GM12878 (cell line): ENCODE results near the gene RASSF4. TPM values are rescaled to one million over a fixed set of nuclear protein-coding genes. Genes with fewer than 3 reads are reported as not detected.

Experiments
- ATAC-seq: fragments of 200-7000 bp; cut with Tn5 transposase; 3 replicates; pipeline ENCODE4 v1.9.1; 2020; ENCODE audit warnings: mild to moderate bottlenecking, moderate library complexity
- BruUV-seq: library from RNA; stranded (reverse); fragments of 400-500 nt; replicated peaks from 2 replicates; lab custom pipeline; 2021; lab: Mats Ljungman, UMichigan
- CTCF ChIA-PET: fragments of 300-600 bp; sonication (Branson Sonifier 250); formaldehyde crosslinking; extraction: SDS; loops from one replicate; lab custom pipeline; 2021; ENCODE audit warnings: inconsistent platforms; lab: Yijun Ruan, JAX
- POLR2A ChIA-PET: fragments of 350-600 bp; formaldehyde crosslinking; extraction: SDS; loops from one replicate; lab custom pipeline; 2021; ENCODE audit warnings: inconsistent platforms; lab: Charles Lee
- RAD21 ChIA-PET: fragments of 300-600 bp; sonication (Branson Sonifier 250); formaldehyde crosslinking; loops from one replicate; lab custom pipeline; 2023; ENCODE audit warnings: antibody characterized with exemption; ENCODE audit not compliant: unreplicated experiment; lab: Charles Lee
- SMC1A ChIA-PET: fragments of 300-600 bp; sonication (Branson Sonifier 250); formaldehyde crosslinking; loops from one replicate; lab custom pipeline; 2023; ENCODE audit not compliant: unreplicated experiment, uncharacterized antibody; lab: Charles Lee
- DNase-seq: peaks from one replicate; pipeline ENCODE4 v3.0.0-alpha.2; 2011; ENCODE audit warnings: low read depth, low spot score
- FAIRE-seq: peaks from 3 replicates; lab custom pipeline; 2011; peaks lifted over from hg19 to GRCh38; lab: Jason Lieb, UNC
- H2AFZ ChIP-seq: 2 replicates; pipeline ENCODE4 v1.6.0; 2011; ENCODE audit warnings: low read depth, low read length, control low read depth; ENCODE audit not compliant: control insufficient read depth
- H3K27ac ChIP-seq: 2 replicates; pipeline ENCODE4 v1.5.1; 2011; ENCODE audit warnings: control low read depth; ENCODE audit not compliant: control insufficient read depth, insufficient read depth
- H3K27me3 ChIP-seq, 2 experiments: replicated peaks in 1 of 2; 2 replicates each; pipeline versions ENCODE4 v1.6.0 to v1.6.1; 2011; ENCODE audit warnings: low read length in 1 of 2; ENCODE audit not compliant: control insufficient read depth in 2 of 2, insufficient read depth in 2 of 2
- H3K36me3 ChIP-seq, 2 experiments: 2 replicates each; pipeline ENCODE4 v1.5.1; 2011; ENCODE audit warnings: low read length in 1 of 2; ENCODE audit not compliant: control insufficient read depth in 2 of 2, insufficient read depth in 2 of 2
- H3K4me1 ChIP-seq: 2 replicates; pipeline ENCODE4 v1.6.1; 2011; ENCODE audit warnings: mild to moderate bottlenecking, low read length, moderate library complexity, mixed read lengths; ENCODE audit not compliant: control insufficient read depth, insufficient read depth
- H3K4me2 ChIP-seq: 2 replicates; pipeline ENCODE4 v1.6.0; 2011; ENCODE audit warnings: control low read depth; ENCODE audit not compliant: control insufficient read depth, insufficient read depth
- H3K4me3 ChIP-seq: fragments of 200-600 bp; sonication (generic); 2 replicates; pipeline ENCODE4 v1.5.1; 2016
- H3K79me2 ChIP-seq: 2 replicates; pipeline ENCODE4 v1.6.0; 2011; ENCODE audit warnings: low read length; ENCODE audit not compliant: control insufficient read depth, insufficient read depth
- H3K9ac ChIP-seq: 2 replicates; pipeline ENCODE4 v1.8.0; 2011; ENCODE audit warnings: low read length, control low read depth, mixed read lengths; ENCODE audit not compliant: control insufficient read depth, insufficient read depth
- H3K9me3 ChIP-seq: replicated peaks from 3 replicates; pipeline ENCODE4 v1.5.1; 2011; ENCODE audit warnings: mild to moderate bottlenecking, low read length; ENCODE audit not compliant: control insufficient read depth, insufficient read depth
- H4K20me1 ChIP-seq: 2 replicates; pipeline ENCODE4 v1.6.0; 2011; ENCODE audit not compliant: control insufficient read depth, insufficient read depth
- ATF3 ChIP-seq: IDR thresholded peaks from 2 replicates; pipeline ENCODE4 v1.6.1; 2011; ENCODE audit warnings: low read depth, mild to moderate bottlenecking, low read length, moderate library complexity, borderline replicate concordance; ENCODE audit errors: extremely low read depth
- CEBPZ ChIP-seq: fragments of 150-350 bp; IDR thresholded peaks from 2 replicates; pipeline ENCODE4 v1.6.1; 2016; ENCODE audit warnings: low read depth, low read length
- EED ChIP-seq: sonication (generic); IDR thresholded peaks from 2 replicates; pipeline ENCODE4 v1.6.1; 2016; ENCODE audit warnings: antibody characterized with exemption, low read depth
- POLR2A ChIP-seq: IDR thresholded peaks from 2 replicates; pipeline ENCODE4 v1.6.1; 2011; ENCODE audit warnings: low read depth, mild to moderate bottlenecking, low read length
- POLR2AphosphoS5 ChIP-seq: IDR thresholded peaks from 2 replicates; pipeline ENCODE4 v1.6.1; 2011; ENCODE audit warnings: mild to moderate bottlenecking, low read length, inconsistent platforms
- RELB ChIP-seq: fragments of 450-650 bp; IDR thresholded peaks from 2 replicates; pipeline ENCODE4 v1.6.1; 2017; ENCODE audit warnings: low read depth, mild to moderate bottlenecking, moderate library complexity
- RFX5 ChIP-seq: IDR thresholded peaks from 2 replicates; pipeline ENCODE4 v1.6.1; 2011; ENCODE audit warnings: low read depth, low read length, improper control_type of control experiment
- SREBF2 ChIP-seq: IDR thresholded peaks from 2 replicates; pipeline ENCODE4 v1.6.1; 2012; ENCODE audit warnings: mild to moderate bottlenecking, low read length
- ZNF592 ChIP-seq: fragments of 450-650 bp; IDR thresholded peaks from 2 replicates; pipeline ENCODE4 v1.6.1; 2017; ENCODE audit warnings: mild to moderate bottlenecking, moderate library complexity
- WGBS: methylation state at CpG from one replicate; pipeline ENCODE4 v1.1.6; 2016; ENCODE audit warnings: low lambda C conversion rate; ENCODE audit not compliant: insufficient replicate concordance, insufficient coverage; ENCODE audit errors: missing lambda C conversion rate; 5-methylcytosine and 5-hydroxymethylcytosine counted together
- in situ Hi-C: fragments of 300-500 bp; cut with MboI; formaldehyde crosslinking; loops from 9 replicates; pipeline ENCODE4 v1.14.3; 2018; ENCODE audit warnings: mixed read lengths
- intact Hi-C: fragments of 100-400 bp; cut with micrococcal nuclease; formaldehyde crosslinking; loops from one replicate; pipeline ENCODE4 v1.14.2; 2022; ENCODE audit not compliant: unreplicated experiment
- polyA plus RNA-seq, 11 experiments: library from polyadenylated mRNA; depleted of rRNA in 4 of 11; unstranded in 6 of 11; stranded (reverse) in 5 of 11; fragments of >200 nt; fragmentation: Nextera tagmentation in 4 of 11; fragmentation: Illumina TruSeq in 1 of 11; extraction: Ambion mirVana in 4 of 11; extraction: Trizol in 1 of 11; gene quantifications; 1 replicate in 1 of 11; 2 replicates in 10 of 11; pipeline versions ENCODE4 v1.2.1 to v1.2.3, GENCODE V29; 2011 to 2016; ENCODE audit warnings: inconsistent platforms in 2 of 11, missing spikeins in 2 of 11, low read depth in 1 of 11
- total RNA-seq, 4 experiments: library from RNA; depleted of rRNA in 3 of 4; stranded (reverse); fragments of >200 nt in 3 of 4; fragmentation: Illumina TruSeq in 1 of 4; extraction: Trizol in 1 of 4; gene quantifications; 2 replicates each; pipeline versions ENCODE4 v1.2.1 to v1.2.3, GENCODE V29; 2013 to 2021
- TF ChIP-seq, protein P1 (sequence below): fragments of 450-650 bp; IDR thresholded peaks from 2 replicates; pipeline ENCODE4 v1.6.1; 2016; ENCODE audit warnings: mild to moderate bottlenecking

Gene RASSF4
- total and polyA plus RNA-seq, 10 of the 15 experiments (the other 5 are each of a cell fraction or from before 2014, with no cell fraction given) = 3.7 to 71.1 (median 16.8) TPM

GRCh38 chr10:44911951-44912350, 47.7 kb upstream of the RASSF4 start:
- H3K9me3 ChIP-seq = no peaks in the 10 kb centered on the region
- no peak for ATAC-seq
- POLR2A ChIA-PET = no interaction called here
- in situ Hi-C loops = no loop called here
- intact Hi-C loops = no loop called here
- H3K4me2 ChIP-seq = no peak overlapping the region
- no peaks in the 10 kb centered on the region for H3K79me2 ChIP-seq
- no peak overlapping the region for H2AFZ ChIP-seq
- no peak overlapping the region for H3K27ac ChIP-seq
- BruUV-seq = no TSS peak
- H3K36me3 ChIP-seq = no peaks in the 10 kb centered on the region
- H4K20me1 ChIP-seq = no peaks in the 10 kb centered on the region
- SMC1A ChIA-PET = no interaction called here
- FAIRE-seq = no peak
- DNase-seq = no peak
- CTCF ChIA-PET = interaction anchor here (1.0 to 2.8 kb wide), 2 partner anchors 21 to 34 kb away, joined by 3 to 8 read pairs; no protein-coding TSS in a partner anchor
- RAD21 ChIA-PET = interaction anchor here (2.7 kb wide), 1 partner anchor 16 kb away, joined by 9 read pairs; no protein-coding TSS in a partner anchor
- H3K4me3 ChIP-seq = no peak overlapping the region
- WGBS = 0% methylated on average over 3 of the region's 3 CpGs
- peaks cover 5% of the 10 kb centered on the region; the same call in 1 of the 2 replicates for H3K4me1 ChIP-seq
- H3K9ac ChIP-seq = no peak overlapping the region
- peaks cover 0 to 3% of the 10 kb centered on the region in 2 experiments; a peak in 1 of 4 replicates for H3K27me3 ChIP-seq
- no peak for TF ChIP-seq CEBPZ
- TF ChIP-seq POLR2A = no peak
- TF ChIP-seq EED = no peak
- no peak for TF ChIP-seq RFX5
- TF ChIP-seq SREBF2 = no peak
- no peak for TF ChIP-seq RELB
- no peak for TF ChIP-seq ZNF592
- TF ChIP-seq ATF3 = no peak
- no peak for TF ChIP-seq POLR2AphosphoS5
- TF ChIP-seq, protein P1, sequence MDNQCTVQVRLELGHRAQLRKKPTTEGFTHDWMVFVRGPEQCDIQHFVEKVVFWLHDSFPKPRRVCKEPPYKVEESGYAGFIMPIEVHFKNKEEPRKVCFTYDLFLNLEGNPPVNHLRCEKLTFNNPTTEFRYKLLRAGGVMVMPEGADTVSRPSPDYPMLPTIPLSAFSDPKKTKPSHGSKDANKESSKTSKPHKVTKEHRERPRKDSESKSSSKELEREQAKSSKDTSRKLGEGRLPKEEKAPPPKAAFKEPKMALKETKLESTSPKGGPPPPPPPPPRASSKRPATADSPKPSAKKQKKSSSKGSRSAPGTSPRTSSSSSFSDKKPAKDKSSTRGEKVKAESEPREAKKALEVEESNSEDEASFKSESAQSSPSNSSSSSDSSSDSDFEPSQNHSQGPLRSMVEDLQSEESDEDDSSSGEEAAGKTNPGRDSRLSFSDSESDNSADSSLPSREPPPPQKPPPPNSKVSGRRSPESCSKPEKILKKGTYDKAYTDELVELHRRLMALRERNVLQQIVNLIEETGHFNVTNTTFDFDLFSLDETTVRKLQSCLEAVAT = no peak
